SH-SY5Y (cell line): ENCODE results near the gene DGLUCY.

Source experiments
- GATA2 ChIP-seq: IDR thresholded peaks from 2 replicates; pipeline ENCODE4 v1.6.1; 2011; ENCODE audit warnings: mild to moderate bottlenecking, low read depth, low read length
- GATA3 ChIP-seq: IDR thresholded peaks from 2 replicates; pipeline ENCODE4 v1.6.1; 2011; ENCODE audit warnings: low read depth, mild to moderate bottlenecking, low read length, moderate library complexity

DNA sequence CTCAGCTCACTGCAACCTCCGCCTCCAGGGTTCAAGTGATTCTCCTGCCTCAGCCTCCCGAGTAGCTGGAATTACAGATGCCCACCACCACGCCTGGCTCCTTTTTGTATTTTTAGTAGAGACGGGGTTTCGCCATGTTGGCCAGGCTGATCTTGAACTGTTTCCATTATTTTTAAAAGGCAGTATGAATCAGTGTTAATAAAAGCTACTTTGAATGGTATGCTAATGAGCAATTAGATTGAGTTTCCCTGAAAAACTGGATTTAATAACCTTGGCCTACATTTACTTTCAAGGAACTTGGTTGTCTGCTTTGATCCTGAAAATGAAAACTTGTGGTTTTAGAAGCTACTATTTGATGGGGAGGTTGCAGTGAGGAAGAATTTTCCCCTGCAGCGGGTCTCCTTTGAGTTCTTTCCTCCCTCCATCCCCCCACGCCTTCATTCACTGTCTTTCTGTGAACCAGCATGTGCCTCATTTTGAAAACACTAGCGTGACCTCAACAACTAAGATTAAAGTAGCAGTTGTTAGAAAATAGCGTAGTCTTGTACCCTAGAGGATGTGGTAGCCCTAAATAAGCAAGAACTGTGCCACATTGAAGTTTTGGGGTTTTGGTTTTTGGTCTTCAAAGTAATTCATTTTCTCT is 35.7 kb upstream of the DGLUCY start:
- TF ChIP-seq GATA2 (no peak), GATA3 (no peak)
